Stomach (tissue), 9 donors: ENCODE measurements around the gene TMEM38A. TPM values are rescaled to one million over a fixed set of nuclear protein-coding genes. Genes with fewer than 3 reads are reported as not detected.
"Not testable (repeated sequence)": the region's sequence is repeated elsewhere in the genome, so short reads cannot be mapped to it uniquely, and the experiment has no call there.

Source experiments
- DNase-seq, 2 donors: peaks; one replicate each; pipeline versions ENCODE4 v3.0.0 to v3.0.0-alpha.2; 2013 to 2019
- H3K27ac ChIP-seq, 5 donors: fragments of 200-600 bp in 4 of 5; sonication (generic) in 4 of 5; one replicate each; pipeline ENCODE4 v1.5.1; 2013 to 2019; ENCODE audit warnings: mild to moderate bottlenecking in 1 of 5, moderate library complexity in 1 of 5
- H3K27me3 ChIP-seq, 3 donors: fragments of 200-600 bp; sonication (generic); one replicate each; pipeline ENCODE4 v1.5.1; 2017 to 2019; ENCODE audit warnings: mixed run types in 1 of 3
- H3K36me3 ChIP-seq, 4 donors: fragments of 200-600 bp; sonication (generic); 1 replicate in 3 of 4; 2 replicates in 1 of 4; pipeline ENCODE4 v1.5.1; 2016 to 2019
- H3K4me1 ChIP-seq, 4 donors: fragments of 200-600 bp; sonication (generic); one replicate each; pipeline ENCODE4 v1.5.1; 2016 to 2019
- H3K4me3 ChIP-seq, 4 donors: fragments of 200-600 bp; sonication (generic) in 3 of 4; one replicate each; pipeline ENCODE4 v1.5.1; 2016 to 2019; ENCODE audit warnings: mild to moderate bottlenecking in 1 of 4
- H3K9me3 ChIP-seq, 4 donors: fragments of 200-600 bp; sonication (generic); one replicate each; pipeline ENCODE4 v1.5.1; 2016 to 2019
- CTCF ChIP-seq, 7 experiments: fragments of 450-650 bp in 4 of 7; fragments of 200-600 bp in 3 of 7; sonication (generic) in 3 of 7; IDR thresholded peaks; one replicate each; pipeline ENCODE4 v1.5.1; 2016 to 2019; ENCODE audit warnings: antibody characterized with exemption in 7 of 7, control low read depth in 2 of 7, mild to moderate bottlenecking in 1 of 7
- EP300 ChIP-seq: sonication (generic); formaldehyde crosslinking; IDR thresholded peaks from one replicate; pipeline ENCODE4 v1.6.1; 2017; ENCODE audit warnings: antibody characterized with exemption
- POLR2A ChIP-seq, 4 donors: fragments of 450-650 bp; IDR thresholded peaks; one replicate each; pipeline ENCODE4 v1.6.1; 2016; ENCODE audit warnings: antibody characterized with exemption in 4 of 4, control low read depth in 2 of 4, mild to moderate bottlenecking in 1 of 4, moderate library complexity in 1 of 4
- POLR2AphosphoS5 ChIP-seq, 3 donors: sonication (generic); formaldehyde crosslinking; IDR thresholded peaks; one replicate each; pipeline ENCODE4 v1.6.1; 2016; ENCODE audit warnings: antibody characterized with exemption in 3 of 3
- WGBS, 5 donors: extraction: QIAGEN DNeasy Blood & Tissue Kit in 3 of 5; methylation state at CpG; one replicate each; pipeline versions ENCODE4 v1.1.5 to v1.1.7; 2013 to 2018; 5-methylcytosine and 5-hydroxymethylcytosine counted together
- intact Hi-C: fragments of 100-400 bp; cut with DNase I; formaldehyde crosslinking; loops from one replicate; pipeline ENCODE4 v1.15.1; 2023; ENCODE audit warnings: low total_unique reads
- polyA plus RNA-seq, 3 donors: library from polyadenylated mRNA; stranded (reverse); fragments of 200-250 nt; gene quantifications; one replicate each; pipeline ENCODE4 v1.2.3, GENCODE V29; 2013
- total RNA-seq, 5 donors: library from RNA; depleted of rRNA; stranded (reverse); fragments of >200 nt; gene quantifications; one replicate each; pipeline versions ENCODE4 v1.1.0 to v1.2.3, GENCODE V29; 2014 to 2016
- donor health status: healthy with polysubstance abuse.
- donor health status: Bipolar disorder and iron deficiency.
- donor health status: healthy.

TMEM38A gene
- total and polyA plus RNA-seq, 8 donors, result 0.58 to 69.4 (median 8.8) TPM

GRCh38 chr19:16726916-16727315, 66.0 kb downstream of the TMEM38A start:
- no peak overlapping the region for H3K27ac ChIP-seq
- intact Hi-C loops, result no loop called here
- H3K9me3 ChIP-seq, result no peaks in the 10 kb centered on the region
- no peak for DNase-seq
- no peaks in the 10 kb centered on the region for H3K4me1 ChIP-seq
- no peaks in the 10 kb centered on the region for H3K27me3 ChIP-seq
- WGBS, 5 donors, result 72 to 82% (median 79%) methylated on average over 9 to 11 of the region's 11 CpGs
- no peak overlapping the region for H3K4me3 ChIP-seq
- TF ChIP-seq POLR2A (IDR thresholded peaks at IDR 0.05) (no peak), CTCF (IDR thresholded peaks at IDR 0.05) (no peak), EP300 (no peak), POLR2AphosphoS5 (IDR thresholded peaks at IDR 0.05) (no peak)
- peaks cover 0 to 9% (median 0%) of the 10 kb centered on the region in 4 donors for H3K36me3 ChIP-seq

DNA sequence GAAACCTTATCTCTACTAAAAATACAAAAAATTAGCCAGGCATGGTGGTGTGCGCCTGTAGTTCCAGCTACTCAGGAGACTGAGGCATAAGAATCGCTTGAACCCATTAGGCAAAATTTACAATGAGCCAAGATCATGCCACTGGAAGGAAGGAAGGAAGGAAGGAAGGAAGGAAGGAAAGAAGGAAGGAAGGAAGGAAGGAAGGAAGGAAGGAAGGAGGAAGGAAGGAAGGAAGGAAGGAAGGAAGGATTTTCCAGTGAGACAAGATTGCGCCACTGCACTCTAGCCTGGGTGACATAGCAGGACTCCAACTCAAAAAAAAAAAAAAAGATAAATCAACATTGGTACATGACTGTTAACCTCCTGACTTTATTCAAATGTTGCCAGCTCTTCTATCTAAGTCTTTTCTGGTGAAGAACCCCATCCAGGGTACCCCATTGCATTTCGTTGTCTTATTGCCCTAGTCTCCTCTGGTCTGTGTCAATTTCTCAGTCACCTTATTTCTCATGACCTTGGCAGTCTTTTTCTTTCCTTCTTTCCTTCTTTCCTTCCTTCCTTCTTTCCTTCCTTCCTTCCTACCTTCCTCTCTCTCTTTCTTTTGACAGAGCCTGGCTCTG, 74.8 kb downstream of the TMEM38A start:
- 88 to 97% (median 92%) methylated on average over 4 of the region's 4 CpGs for WGBS, 5 donors
- H3K4me3 ChIP-seq, H3K27me3 ChIP-seq, H3K9me3 ChIP-seq, H3K27ac ChIP-seq, H3K36me3 ChIP-seq, intact Hi-C loops, DNase-seq: not testable (repeated sequence)
- H3K4me1 ChIP-seq, result peaks cover 8 to 41% (median 17%) of the 10 kb centered on the region in 4 donors

GRCh38 chr19:16736709-16737108, 75.8 kb downstream of the TMEM38A start:
- no peak for TF ChIP-seq POLR2A (IDR thresholded peaks at IDR 0.05)
- no peak for TF ChIP-seq CTCF (IDR thresholded peaks at IDR 0.05)
- TF ChIP-seq POLR2AphosphoS5 (IDR thresholded peaks at IDR 0.05), result no peak
- TF ChIP-seq EP300, result no peak
- WGBS, 5 donors, result 64 to 81% (median 76%) methylated on average over 3 of the region's 3 CpGs
- intact Hi-C loops, result no loop called here
- Histone ChIP-seq H3K4me3 (no peak overlapping the region), H3K36me3 (no peaks in the 10 kb centered on the region), H3K9me3 (no peaks in the 10 kb centered on the region), H3K4me1 (peaks cover 8 to 41% (median 17%) of the 10 kb centered on the region in 4 donors), H3K27ac (no peak overlapping the region), H3K27me3 (no peaks in the 10 kb centered on the region)
- no peak for DNase-seq

GRCh38 chr19:16737911-16738310, 77.0 kb downstream of the TMEM38A start:
- WGBS, 5 donors, result 30 to 46% (median 34%) methylated on average over 3 to 4 of the region's 4 CpGs
- H3K4me1 ChIP-seq, result peaks cover 8 to 40% (median 17%) of the 10 kb centered on the region in 4 donors
- no peak overlapping the region for H3K4me3 ChIP-seq
- no peaks in the 10 kb centered on the region for H3K36me3 ChIP-seq
- no peaks in the 10 kb centered on the region for H3K27me3 ChIP-seq
- peak in 1 of 2 donors; percentile 78 for DNase-seq
- H3K27ac ChIP-seq, result peak overlapping the region in 2 of 5 donors; percentile 36 to 39
- intact Hi-C loops, result no loop called here
- H3K9me3 ChIP-seq, result no peaks in the 10 kb centered on the region
- TF ChIP-seq EP300 (no peak), CTCF (IDR thresholded peaks at IDR 0.05) (no peak), POLR2AphosphoS5 (IDR thresholded peaks at IDR 0.05) (peak in 1 of 3 donors; percentile 61), POLR2A (IDR thresholded peaks at IDR 0.05) (no peak)

DNA sequence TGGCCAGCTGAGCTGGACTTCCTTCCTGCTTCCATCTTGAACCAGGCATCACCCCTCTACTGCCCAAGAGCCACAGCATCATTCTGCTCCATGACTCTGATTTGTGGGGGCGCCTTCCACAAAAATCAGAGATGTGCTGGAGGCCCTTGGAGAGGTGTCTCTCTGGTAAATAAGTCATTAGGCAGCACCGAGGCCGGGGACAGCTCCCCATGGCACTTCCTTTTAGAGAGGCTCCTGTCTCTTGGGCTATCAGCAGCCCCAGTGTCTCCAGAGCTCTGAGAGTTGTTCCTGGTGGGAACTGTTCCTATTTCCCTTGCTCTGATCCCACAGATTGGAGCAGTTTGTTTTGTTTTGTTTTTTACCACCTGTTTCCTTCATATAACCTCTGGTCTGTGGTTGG, 78.6 kb downstream of the TMEM38A start:
- intact Hi-C loops, result no loop called here
- peaks cover 0 to 25% (median 6%) of the 10 kb centered on the region in 4 donors for H3K4me1 ChIP-seq
- no peak overlapping the region for H3K4me3 ChIP-seq
- TF ChIP-seq EP300 (no peak), POLR2A (IDR thresholded peaks at IDR 0.05) (no peak), CTCF (IDR thresholded peaks at IDR 0.05) (no peak), POLR2AphosphoS5 (IDR thresholded peaks at IDR 0.05) (no peak)
- peaks cover 0 to 3% (median 1%) of the 10 kb centered on the region in 4 donors for H3K36me3 ChIP-seq
- H3K9me3 ChIP-seq, result no peaks in the 10 kb centered on the region
- H3K27ac ChIP-seq, result no peak overlapping the region
- DNase-seq, result no peak
- WGBS, 5 donors, result 41 to 60% (median 52%) methylated on average over 3 of the region's 3 CpGs
- H3K27me3 ChIP-seq, result no peaks in the 10 kb centered on the region
